Astrocyte of the spinal cord (primary cell): ENCODE data around the gene VOPP1.

Source experiments
- DNase-seq: peaks from one replicate; pipeline ENCODE4 v3.0.0; 2011; ENCODE audit warnings: low read depth, low spot score
- H3K4me3 ChIP-seq: 2 replicates; pipeline ENCODE4 v1.5.1; 2011; ENCODE audit warnings: low read depth, mild to moderate bottlenecking, low read length, moderate library complexity
- CTCF ChIP-seq: IDR thresholded peaks from 2 replicates; pipeline ENCODE4 v1.5.1; 2012; ENCODE audit warnings: low read depth, mild to moderate bottlenecking, low read length, inconsistent platforms
- in situ Hi-C: cut with HindIII; loops from 2 replicates; pipeline ENCODE4 v1.10.0; 2017; ENCODE audit warnings: low sequenced_read_pairs

The VOPP1 gene

GRCh38 chr7:55563596-55564325 lies 8.5 kb downstream of the VOPP1 start:
- H3K4me3 ChIP-seq = no peak overlapping the region
- in situ Hi-C loops = no loop called here
- no peak for TF ChIP-seq CTCF
- no peak for DNase-seq

GRCh38 chr7:55561690-55562089 lies 10.6 kb downstream of the VOPP1 start:
- in situ Hi-C loops = no loop called here
- no peak for DNase-seq
- H3K4me3 ChIP-seq = no peak overlapping the region
- no peak for TF ChIP-seq CTCF

GRCh38 chr7:55558962-55559920 lies 13.1 kb downstream of the VOPP1 start:
- no peak overlapping the region for H3K4me3 ChIP-seq
- no peak for TF ChIP-seq CTCF
- in situ Hi-C loops = no loop called here
- DNase-seq = no peak

GRCh38 chr7:55557666-55558188 lies 14.6 kb downstream of the VOPP1 start:
- no peak for TF ChIP-seq CTCF
- in situ Hi-C loops = no loop called here

GRCh38 chr7:55556492-55556891 lies 15.8 kb downstream of the VOPP1 start:
- in situ Hi-C loops = no loop called here
- TF ChIP-seq CTCF = no peak
- no peak overlapping the region for H3K4me3 ChIP-seq
- no peak for DNase-seq

More at GRCh38 chr7:55557666-55558188, 14.6 kb downstream of the VOPP1 start:
- H3K4me3 ChIP-seq = no peak overlapping the region
- no peak for DNase-seq

GRCh38 chr7:55556031-55556430 lies 16.3 kb downstream of the VOPP1 start:
- H3K4me3 ChIP-seq = no peak overlapping the region
- TF ChIP-seq CTCF = no peak
- no peak for DNase-seq
- in situ Hi-C loops = no loop called here
